Peyer's patch (tissue), 4 donors: ENCODE results near the gene BDKRB2.

Experiments
- POLR2A ChIP-seq, 2 donors: fragments of 450-650 bp; IDR thresholded peaks; one replicate each; pipeline ENCODE4 v1.5.1; 2017; ENCODE audit warnings: antibody characterized with exemption in 2 of 2, mild to moderate bottlenecking in 2 of 2, moderate library complexity in 2 of 2
- TF ChIP-seq, protein P1 (sequence below), 6 experiments: fragments of 450-650 bp in 4 of 6; fragments of 200-600 bp in 2 of 6; sonication (generic) in 1 of 6; IDR thresholded peaks; one replicate each; pipeline ENCODE4 v1.5.1; 2017 to 2019; ENCODE audit warnings: antibody characterized with exemption in 6 of 6, mild to moderate bottlenecking in 3 of 6, moderate library complexity in 1 of 6

GRCh38 chr14:96208739-96209138 is 4.1 kb downstream of the BDKRB2 start:
- TF ChIP-seq, protein P1, sequence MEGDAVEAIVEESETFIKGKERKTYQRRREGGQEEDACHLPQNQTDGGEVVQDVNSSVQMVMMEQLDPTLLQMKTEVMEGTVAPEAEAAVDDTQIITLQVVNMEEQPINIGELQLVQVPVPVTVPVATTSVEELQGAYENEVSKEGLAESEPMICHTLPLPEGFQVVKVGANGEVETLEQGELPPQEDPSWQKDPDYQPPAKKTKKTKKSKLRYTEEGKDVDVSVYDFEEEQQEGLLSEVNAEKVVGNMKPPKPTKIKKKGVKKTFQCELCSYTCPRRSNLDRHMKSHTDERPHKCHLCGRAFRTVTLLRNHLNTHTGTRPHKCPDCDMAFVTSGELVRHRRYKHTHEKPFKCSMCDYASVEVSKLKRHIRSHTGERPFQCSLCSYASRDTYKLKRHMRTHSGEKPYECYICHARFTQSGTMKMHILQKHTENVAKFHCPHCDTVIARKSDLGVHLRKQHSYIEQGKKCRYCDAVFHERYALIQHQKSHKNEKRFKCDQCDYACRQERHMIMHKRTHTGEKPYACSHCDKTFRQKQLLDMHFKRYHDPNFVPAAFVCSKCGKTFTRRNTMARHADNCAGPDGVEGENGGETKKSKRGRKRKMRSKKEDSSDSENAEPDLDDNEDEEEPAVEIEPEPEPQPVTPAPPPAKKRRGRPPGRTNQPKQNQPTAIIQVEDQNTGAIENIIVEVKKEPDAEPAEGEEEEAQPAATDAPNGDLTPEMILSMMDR (IDR thresholded peaks at IDR 0.05): no peak
- no peak for TF ChIP-seq POLR2A (IDR thresholded peaks at IDR 0.05)
